Small intestine (tissue), 7 donors: Measurements from ENCODE around the gene KRTAP5-2. TPM values are rescaled to one million over a fixed set of nuclear protein-coding genes. Genes with fewer than 3 reads are reported as not detected.

Source experiments
- DNase-seq, 2 donors: peaks; one replicate each; pipeline versions ENCODE4 v3.0.0 to v3.0.0-alpha.2; 2013
- FAIRE-seq: peaks from 2 replicates; lab custom pipeline; 2012; peaks lifted over from hg19 to GRCh38; lab: Jason Lieb, UNC
- H3K27ac ChIP-seq, 3 donors: one replicate each; pipeline ENCODE4 v1.5.1; 2013; ENCODE audit warnings: low read length in 2 of 3, mild to moderate bottlenecking in 2 of 3, control low read depth in 1 of 3, inconsistent platforms in 1 of 3, low read depth in 1 of 3, moderate library complexity in 1 of 3
- H3K27me3 ChIP-seq, 3 donors: one replicate each; pipeline ENCODE4 v1.6.1; 2013; ENCODE audit warnings: low read length in 3 of 3, inconsistent platforms in 1 of 3; ENCODE audit not compliant: control insufficient read depth in 3 of 3, insufficient read depth in 3 of 3
- H3K36me3 ChIP-seq, 3 donors: one replicate each; pipeline ENCODE4 v1.6.1; 2013; ENCODE audit warnings: low read length in 3 of 3, inconsistent platforms in 1 of 3, low read depth in 1 of 3, mild to moderate bottlenecking in 1 of 3, moderate library complexity in 1 of 3; ENCODE audit not compliant: control insufficient read depth in 3 of 3, insufficient read depth in 2 of 3
- H3K4me1 ChIP-seq, 3 donors: one replicate each; pipeline ENCODE4 v1.6.1; 2013; ENCODE audit warnings: low read length in 2 of 3, inconsistent platforms in 1 of 3, low read depth in 1 of 3, mild to moderate bottlenecking in 1 of 3, moderate library complexity in 1 of 3; ENCODE audit not compliant: control insufficient read depth in 3 of 3, insufficient read depth in 2 of 3
- H3K4me3 ChIP-seq, 3 donors: one replicate each; pipeline ENCODE4 v1.5.1; 2013; ENCODE audit warnings: low read length in 3 of 3, control low read depth in 1 of 3, inconsistent platforms in 1 of 3, low read depth in 1 of 3, mild to moderate bottlenecking in 1 of 3, moderate library complexity in 1 of 3
- H3K9me3 ChIP-seq, 2 donors: one replicate each; pipeline ENCODE4 v1.6.1; 2013; ENCODE audit warnings: low read depth in 1 of 2, low read length in 1 of 2; ENCODE audit not compliant: control insufficient read depth in 2 of 2, insufficient read depth in 1 of 2
- WGBS, 3 donors: extraction: QIAGEN DNeasy Blood & Tissue Kit; methylation state at CpG; one replicate each; pipeline ENCODE4 v1.1.7; 2013; 5-methylcytosine and 5-hydroxymethylcytosine counted together
- polyA plus RNA-seq, 4 donors: library from polyadenylated mRNA; stranded (reverse) in 3 of 4; unstranded in 1 of 4; fragments of 200-250 nt in 3 of 4; fragments of 120-200 nt in 1 of 4; gene quantifications; one replicate each; pipeline versions ENCODE4 v1.2.1 to v1.2.3, GENCODE V29; 2013
- donor health status: healthy with polysubstance abuse.
- donor health status: control.
- donor health status: control.
- donor health status: Bipolar disorder and iron deficiency.
- donor health status: healthy.

The KRTAP5-2 gene
- polyA plus RNA-seq, 4 donors: 0.07 TPM; not detected in 3

GRCh38 chr11:1631066-1631568 is 33.0 kb upstream of the KRTAP5-2 start:
- H3K27me3 ChIP-seq: peaks cover 0 to 40% (median 9%) of the 10 kb centered on the region in 3 donors
- H3K4me3 ChIP-seq: no peak overlapping the region
- WGBS, 3 donors: 72 to 78% (median 77%) methylated on average over 13 of the region's 13 CpGs
- no peaks in the 10 kb centered on the region for H3K9me3 ChIP-seq
- FAIRE-seq (no peak), DNase-seq (no peak)
- no peak overlapping the region for H3K27ac ChIP-seq
- no peaks in the 10 kb centered on the region for H3K4me1 ChIP-seq
- H3K36me3 ChIP-seq: no peaks in the 10 kb centered on the region

GRCh38 chr11:1630271-1630670 is 32.2 kb upstream of the KRTAP5-2 start:
- DNase-seq (no peak), FAIRE-seq (no peak)
- no peaks in the 10 kb centered on the region for H3K9me3 ChIP-seq
- H3K36me3 ChIP-seq: no peaks in the 10 kb centered on the region
- H3K4me3 ChIP-seq: no peak overlapping the region
- WGBS, 3 donors: 48 to 62% (median 54%) methylated on average over 2 of the region's 2 CpGs
- no peaks in the 10 kb centered on the region for H3K4me1 ChIP-seq
- H3K27me3 ChIP-seq: peaks cover 0 to 42% (median 9%) of the 10 kb centered on the region in 3 donors
- no peak overlapping the region for H3K27ac ChIP-seq

DNA sequence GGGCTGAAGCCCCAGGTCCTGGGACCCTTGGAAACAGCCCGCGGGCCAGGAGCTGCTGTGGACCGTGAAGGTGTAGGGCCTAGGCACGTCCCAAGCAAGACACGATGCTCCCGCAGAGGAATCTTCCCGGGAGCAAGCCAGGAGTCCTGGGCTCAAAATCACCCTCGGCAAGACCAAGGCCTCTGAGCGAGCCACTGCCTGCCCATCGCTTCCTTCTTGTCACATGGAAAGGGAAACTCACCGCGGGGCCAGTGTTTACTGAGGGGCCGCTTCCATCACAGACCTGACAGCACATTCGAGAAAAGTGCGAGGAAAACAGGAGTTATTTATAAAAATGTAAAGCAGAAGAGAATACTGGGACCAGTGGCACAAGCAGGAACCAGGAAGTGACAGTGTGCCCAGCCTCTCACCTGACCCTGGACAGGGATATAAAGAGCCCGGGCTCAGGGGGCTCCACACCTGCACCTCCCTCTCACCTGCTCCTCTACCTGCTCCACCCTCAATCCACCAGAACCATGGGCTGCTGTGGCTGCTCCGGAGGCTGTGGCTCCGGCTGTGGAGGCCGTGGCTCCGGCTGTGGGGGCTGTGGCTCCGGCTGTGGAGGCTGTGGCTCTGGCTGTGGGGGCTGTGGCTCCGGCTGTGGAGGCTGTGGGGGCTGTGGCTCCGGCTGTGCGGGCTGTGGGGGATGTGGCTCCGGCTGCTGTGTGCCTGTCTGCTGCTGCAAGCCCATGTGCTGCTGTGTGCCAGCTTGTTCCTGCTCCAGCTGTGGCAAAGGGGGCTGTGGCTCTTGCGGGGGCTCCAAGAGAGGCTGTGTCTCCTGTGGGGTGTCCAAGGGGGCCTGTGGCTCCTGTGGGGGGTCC is 31.5 kb upstream of the KRTAP5-2 start, which contains the start of gene KRTAP5-5:
KRTAP5-5 (plus strand) TSS at position 450 of the 860 bp plus-strand sequence; CDS start at position 516, 66 bp downstream.
- Histone ChIP-seq H3K27me3 (peaks cover 0 to 47% (median 9%) of the 10 kb centered on the region in 3 donors), H3K27ac (no peak within 1 kb of the TSS), H3K9me3 (no peaks in the 10 kb centered on the region), H3K4me1 (no peaks in the 10 kb centered on the region), H3K4me3 (no peak within 1 kb of the TSS), H3K36me3 (no peaks in the 10 kb centered on the region)
- WGBS, 3 donors: 73 to 81% (median 73%) methylated on average over 21 to 26 of the region's 26 CpGs
- no peak for DNase-seq
- no peak for FAIRE-seq

- DNase-seq (peak; percentile 37 to 71), FAIRE-seq (no peak)
- WGBS, 3 donors: 27 to 29% (median 28%) methylated on average over 35 of the region's 35 CpGs
- Histone ChIP-seq H3K36me3 (no peaks in the 10 kb centered on the region), H3K9me3 (no peaks in the 10 kb centered on the region), H3K27ac (no peak overlapping the region), H3K4me1 (no peaks in the 10 kb centered on the region), H3K27me3 (peaks cover 2 to 44% (median 7%) of the 10 kb centered on the region in 3 donors), H3K4me3 (no peak overlapping the region)
Measured at GRCh38 chr11:1628506-1629325, 30.6 kb upstream of the KRTAP5-2 start.

DNA sequence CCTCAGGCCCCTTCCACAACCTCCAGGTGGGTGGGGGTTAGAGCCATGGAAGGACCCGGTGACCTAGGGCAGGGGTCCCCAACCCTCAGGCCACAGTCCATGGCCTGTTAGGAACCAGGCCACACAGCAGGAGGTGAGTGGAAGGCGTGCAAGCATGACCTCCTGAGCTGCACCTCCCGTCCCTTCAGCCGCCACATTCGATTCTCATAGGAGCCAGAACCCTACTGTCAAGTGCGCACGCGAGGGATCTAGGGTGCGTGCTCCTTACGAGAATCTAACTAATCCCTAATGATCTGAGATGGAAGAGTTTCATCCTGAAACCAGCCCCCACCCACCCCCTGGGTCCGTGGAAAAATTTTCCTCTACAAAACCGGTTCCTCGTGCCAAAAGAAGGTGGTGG is 27.4 kb upstream of the KRTAP5-2 start:
- no peak for FAIRE-seq
- H3K9me3 ChIP-seq: no peaks in the 10 kb centered on the region
- no peak overlapping the region for H3K27ac ChIP-seq
- no peak for DNase-seq
- peaks cover 2 to 29% (median 5%) of the 10 kb centered on the region in 3 donors for H3K27me3 ChIP-seq
- H3K36me3 ChIP-seq: no peaks in the 10 kb centered on the region
- H3K4me1 ChIP-seq: peaks cover 0 to 3% (median 0%) of the 10 kb centered on the region in 3 donors
- no peak overlapping the region for H3K4me3 ChIP-seq
- WGBS, 3 donors: 84 to 87% (median 84%) methylated on average over 13 of the region's 13 CpGs

DNA sequence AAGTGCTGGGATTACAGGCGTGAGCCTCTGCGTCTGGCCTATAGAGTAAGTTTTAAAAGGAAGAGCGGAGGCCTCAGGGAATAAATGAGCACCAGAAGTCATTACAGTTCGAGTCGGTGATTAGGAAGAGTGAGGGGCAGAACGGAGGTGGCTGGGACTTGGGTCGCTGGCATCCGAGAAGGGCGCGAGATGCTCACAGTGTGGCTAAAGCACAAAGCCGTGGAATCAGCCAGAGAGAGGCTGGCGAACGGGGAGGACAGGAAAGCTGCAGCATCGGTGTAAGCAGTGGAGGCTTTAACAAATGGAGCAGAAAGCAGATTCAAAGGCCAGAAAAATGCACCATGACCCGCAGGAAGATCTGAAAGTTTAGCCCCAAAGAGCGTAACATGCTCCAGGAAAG is 26.5 kb upstream of the KRTAP5-2 start:
- Histone ChIP-seq H3K9me3 (no peaks in the 10 kb centered on the region), H3K4me3 (no peak overlapping the region), H3K27me3 (peaks cover 0 to 26% (median 5%) of the 10 kb centered on the region in 3 donors), H3K36me3 (no peaks in the 10 kb centered on the region), H3K27ac (no peak overlapping the region), H3K4me1 (peaks cover 0 to 3% (median 0%) of the 10 kb centered on the region in 3 donors)
- 83 to 91% (median 89%) methylated on average over 16 of the region's 16 CpGs for WGBS, 3 donors
- FAIRE-seq (no peak), DNase-seq (no peak)

GRCh38 chr11:1623716-1624115 is 25.6 kb upstream of the KRTAP5-2 start:
- Histone ChIP-seq H3K4me3 (no peak overlapping the region), H3K27me3 (peaks cover 0 to 20% (median 5%) of the 10 kb centered on the region in 3 donors), H3K36me3 (no peaks in the 10 kb centered on the region), H3K27ac (no peak overlapping the region), H3K4me1 (peaks cover 0 to 3% (median 0%) of the 10 kb centered on the region in 3 donors), H3K9me3 (no peaks in the 10 kb centered on the region)
- no peak for DNase-seq
- 85 to 96% (median 86%) methylated on average over 9 of the region's 9 CpGs for WGBS, 3 donors
- no peak for FAIRE-seq

GRCh38 chr11:1622086-1622485 is 24.0 kb upstream of the KRTAP5-2 start, which contains the start of gene KRTAP5-4:
Gene KRTAP5-4 (minus strand): TSS chr11:1622138. CDS start chr11:1622093, 45 bp downstream.
- Histone ChIP-seq H3K27me3 (peaks cover 0 to 13% (median 5%) of the 10 kb centered on the region in 3 donors), H3K36me3 (no peaks in the 10 kb centered on the region), H3K27ac (no peak within 1 kb of the TSS), H3K9me3 (no peaks in the 10 kb centered on the region), H3K4me1 (peaks cover 0 to 3% (median 0%) of the 10 kb centered on the region in 3 donors), H3K4me3 (no peak within 1 kb of the TSS)
- FAIRE-seq: no peak
- DNase-seq: peak; percentile 62 to 72
- 0 to 34% (median 17%) methylated on average over 1 of the region's 1 CpG for WGBS, 3 donors
